HUES6 (cell line): ENCODE results near the gene JCHAIN.

Experiments
- H3K27ac ChIP-seq: 2 replicates; pipeline ENCODE4 v1.7.0; 2013; ENCODE audit warnings: low read depth, mild to moderate bottlenecking, low read length, inconsistent platforms
- H3K27me3 ChIP-seq: 2 replicates; pipeline ENCODE4 v1.6.1; 2013; ENCODE audit warnings: low read length; ENCODE audit not compliant: control insufficient read depth, insufficient read depth
- H3K36me3 ChIP-seq: 2 replicates; pipeline ENCODE4 v1.6.1; 2013; ENCODE audit warnings: low read length; ENCODE audit not compliant: control insufficient read depth, insufficient read depth
- H3K4me1 ChIP-seq: 2 replicates; pipeline ENCODE4 v1.6.1; 2013; ENCODE audit warnings: low read length; ENCODE audit not compliant: control insufficient read depth, insufficient read depth
- H3K4me3 ChIP-seq: 2 replicates; pipeline ENCODE4 v1.5.1; 2013; ENCODE audit warnings: low read depth, low read length
- H3K9ac ChIP-seq: one replicate; pipeline ENCODE4 v1.6.1; 2013; ENCODE audit warnings: mild to moderate bottlenecking, low read length
- H3K9me3 ChIP-seq: 2 replicates; pipeline ENCODE4 v1.6.1; 2013; ENCODE audit warnings: low read depth, low read length; ENCODE audit not compliant: control insufficient read depth, insufficient read depth

Gene JCHAIN

GRCh38 chr4:70614184-70614555 is 52.1 kb downstream of the JCHAIN start:
- Histone ChIP-seq H3K27ac (no peak overlapping the region), H3K9me3 (no peaks in the 10 kb centered on the region), H3K9ac (no peak overlapping the region), H3K4me1 (peaks cover 3% of the 10 kb centered on the region; the same call in 1 of the 2 replicates), H3K27me3 (no peaks in the 10 kb centered on the region), H3K36me3 (no peaks in the 10 kb centered on the region), H3K4me3 (no peak overlapping the region)

GRCh38 chr4:70613306-70614183 is 52.8 kb downstream of the JCHAIN start:
- H3K27me3 ChIP-seq = no peaks in the 10 kb centered on the region
- H3K4me3 ChIP-seq = no peak overlapping the region
- H3K4me1 ChIP-seq = peaks cover 3% of the 10 kb centered on the region; the same call in 1 of the 2 replicates
- no peak overlapping the region for H3K27ac ChIP-seq
- no peaks in the 10 kb centered on the region for H3K9me3 ChIP-seq
- no peaks in the 10 kb centered on the region for H3K36me3 ChIP-seq
- H3K9ac ChIP-seq = no peak overlapping the region

- Histone ChIP-seq H3K27ac (no peak overlapping the region), H3K4me1 (peaks cover 2% of the 10 kb centered on the region; the same call in 1 of the 2 replicates), H3K9me3 (no peaks in the 10 kb centered on the region), H3K4me3 (no peak overlapping the region), H3K27me3 (no peaks in the 10 kb centered on the region), H3K36me3 (no peaks in the 10 kb centered on the region), H3K9ac (no peak overlapping the region)
Measured at GRCh38 chr4:70608324-70608723, 58.0 kb downstream of the JCHAIN start.

GRCh38 chr4:70607334-70607853 is 58.9 kb downstream of the JCHAIN start:
- Histone ChIP-seq H3K27ac (no peak overlapping the region), H3K9ac (no peak overlapping the region), H3K4me3 (no peak overlapping the region), H3K27me3 (no peaks in the 10 kb centered on the region), H3K4me1 (no peaks in the 10 kb centered on the region), H3K36me3 (no peaks in the 10 kb centered on the region), H3K9me3 (no peaks in the 10 kb centered on the region)

- H3K36me3 ChIP-seq = no peaks in the 10 kb centered on the region
- no peaks in the 10 kb centered on the region for H3K27me3 ChIP-seq
- H3K4me3 ChIP-seq = no peak overlapping the region
- H3K27ac ChIP-seq = no peak overlapping the region
- no peaks in the 10 kb centered on the region for H3K4me1 ChIP-seq
- no peaks in the 10 kb centered on the region for H3K9me3 ChIP-seq
- no peak overlapping the region for H3K9ac ChIP-seq
Measured at GRCh38 chr4:70606459-70606858, 59.8 kb downstream of the JCHAIN start.
